GM18507 (cell line): Measurements from ENCODE around the gene ADAMTS17.

Experiments
- DNase-seq: peaks from one replicate; pipeline ENCODE4 v3.0.0; 2011; ENCODE audit warnings: low read depth; ENCODE audit not compliant: insufficient read length; ENCODE audit errors: extremely low spot score
- FAIRE-seq: peaks from 2 replicates; lab custom pipeline; 2011; peaks lifted over from hg19 to GRCh38; lab: Jason Lieb, UNC

The ADAMTS17 gene

DNA sequence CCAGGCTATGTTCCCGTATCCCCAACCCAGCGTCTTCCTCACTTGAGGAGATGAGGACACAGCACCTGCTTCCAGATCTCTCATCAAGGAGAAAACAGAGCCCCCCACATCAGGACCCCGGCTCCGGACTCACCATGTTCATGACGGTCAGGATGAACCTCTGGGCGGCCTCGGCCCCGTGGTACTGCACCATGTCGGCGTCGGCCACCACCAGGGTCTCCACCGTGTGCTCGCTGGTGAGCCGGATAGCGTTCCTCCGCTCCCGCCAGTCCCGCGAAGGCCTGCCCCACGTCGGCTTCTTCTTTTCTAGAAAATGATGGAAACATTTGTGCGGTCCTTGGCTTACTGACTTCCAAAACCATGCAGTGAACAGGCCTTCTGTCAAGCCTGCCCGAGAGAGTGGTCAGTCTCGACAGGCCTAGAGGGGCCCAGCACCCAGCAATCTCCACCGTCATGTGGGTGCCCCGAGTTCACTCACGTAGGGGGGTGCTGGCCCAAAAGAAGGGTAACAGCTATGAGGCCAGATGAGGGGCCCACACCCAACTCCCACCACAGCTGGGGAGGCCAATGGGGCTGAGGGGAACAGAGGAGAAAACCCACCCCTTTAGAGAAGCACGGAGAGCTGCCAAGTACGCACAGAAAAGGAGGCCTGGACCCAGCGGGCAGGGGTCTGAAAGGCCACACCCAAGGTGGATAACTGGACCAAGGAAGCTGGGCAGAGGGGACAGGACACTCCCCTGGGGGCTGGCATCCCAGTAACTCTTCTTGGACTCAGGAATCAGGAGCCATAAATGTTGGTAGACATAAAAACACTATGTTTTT is 60.5 kb downstream of the ADAMTS17 start:
- no peak for FAIRE-seq
- DNase-seq: no peak

DNA sequence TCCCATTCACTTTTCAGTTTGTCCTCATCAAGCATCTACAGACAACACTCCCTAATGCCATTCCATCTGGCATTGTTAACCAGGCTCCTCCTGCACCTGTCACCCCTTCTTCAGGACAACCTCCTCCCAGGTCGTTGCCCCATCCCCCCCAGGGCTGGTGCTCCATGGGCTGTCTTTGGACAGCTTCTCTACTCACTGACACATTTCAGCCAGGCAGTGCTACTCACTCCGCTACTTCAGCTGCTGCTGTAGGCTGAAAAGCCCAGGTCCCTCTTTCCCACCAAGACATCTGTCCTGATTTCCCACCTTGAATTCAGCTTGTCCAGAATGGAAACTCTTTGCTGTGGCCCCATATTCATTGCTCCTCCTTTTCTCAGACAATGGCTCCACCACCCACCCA is 61.9 kb downstream of the ADAMTS17 start:
- FAIRE-seq (no peak), DNase-seq (no peak)

DNA sequence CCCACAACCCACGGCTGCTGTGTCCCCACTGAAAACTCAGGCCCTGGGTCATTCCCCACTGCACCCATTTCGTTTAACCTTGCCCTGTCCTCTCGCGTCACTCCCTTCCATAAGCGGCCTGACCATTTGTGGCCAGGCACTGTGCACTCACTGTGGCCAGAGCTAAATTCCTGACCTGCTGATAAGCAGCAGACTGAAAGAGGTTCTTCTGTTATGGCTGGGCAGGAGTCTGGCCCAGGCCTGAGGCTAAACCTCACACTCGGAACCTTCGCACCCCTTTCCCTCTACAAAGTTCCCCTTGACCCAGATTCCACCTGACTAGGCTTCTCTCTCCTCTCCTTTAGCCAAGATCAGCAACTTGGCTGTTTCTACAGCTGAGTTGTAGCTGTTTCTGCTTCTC is 62.3 kb downstream of the ADAMTS17 start:
- FAIRE-seq: no peak
- no peak for DNase-seq

DNA sequence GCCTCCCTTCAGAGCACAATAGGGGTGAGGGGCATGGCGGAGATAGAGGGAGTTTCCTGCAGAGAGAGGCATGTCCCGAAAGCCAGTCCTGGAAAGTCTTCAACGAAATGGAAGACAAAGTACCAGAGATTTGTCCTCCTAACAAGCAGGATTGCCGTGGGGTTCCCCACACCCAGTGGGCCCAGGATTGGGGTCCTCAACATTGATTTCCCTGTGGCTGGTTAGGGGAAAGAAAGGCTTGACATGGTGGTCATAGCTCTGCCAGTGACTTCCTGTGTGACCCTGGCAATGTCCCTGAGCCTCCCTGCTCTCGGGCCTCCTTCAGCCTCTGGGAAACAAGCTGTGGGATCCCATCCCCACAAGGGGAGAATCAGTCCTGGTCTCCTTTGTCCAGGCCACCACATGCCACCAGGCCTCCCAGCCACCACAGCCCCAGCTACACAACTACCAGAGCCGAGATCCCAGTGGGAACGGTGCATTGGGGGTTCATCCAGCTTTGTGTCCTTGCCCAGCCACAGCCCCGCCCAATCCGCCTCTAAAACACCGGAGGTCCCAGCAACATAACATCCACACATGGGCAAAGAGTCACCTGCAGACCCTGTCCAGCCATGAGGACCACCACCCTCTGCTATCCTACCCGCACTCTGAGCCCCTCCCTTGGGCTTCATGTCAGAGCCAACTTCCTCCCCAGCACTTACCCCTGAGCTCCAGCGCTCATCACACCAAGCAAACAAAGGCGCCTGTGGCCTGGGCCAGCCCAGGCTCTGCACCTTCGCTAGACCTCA is 63.0 kb downstream of the ADAMTS17 start:
- DNase-seq: no peak
- no peak for FAIRE-seq

DNA sequence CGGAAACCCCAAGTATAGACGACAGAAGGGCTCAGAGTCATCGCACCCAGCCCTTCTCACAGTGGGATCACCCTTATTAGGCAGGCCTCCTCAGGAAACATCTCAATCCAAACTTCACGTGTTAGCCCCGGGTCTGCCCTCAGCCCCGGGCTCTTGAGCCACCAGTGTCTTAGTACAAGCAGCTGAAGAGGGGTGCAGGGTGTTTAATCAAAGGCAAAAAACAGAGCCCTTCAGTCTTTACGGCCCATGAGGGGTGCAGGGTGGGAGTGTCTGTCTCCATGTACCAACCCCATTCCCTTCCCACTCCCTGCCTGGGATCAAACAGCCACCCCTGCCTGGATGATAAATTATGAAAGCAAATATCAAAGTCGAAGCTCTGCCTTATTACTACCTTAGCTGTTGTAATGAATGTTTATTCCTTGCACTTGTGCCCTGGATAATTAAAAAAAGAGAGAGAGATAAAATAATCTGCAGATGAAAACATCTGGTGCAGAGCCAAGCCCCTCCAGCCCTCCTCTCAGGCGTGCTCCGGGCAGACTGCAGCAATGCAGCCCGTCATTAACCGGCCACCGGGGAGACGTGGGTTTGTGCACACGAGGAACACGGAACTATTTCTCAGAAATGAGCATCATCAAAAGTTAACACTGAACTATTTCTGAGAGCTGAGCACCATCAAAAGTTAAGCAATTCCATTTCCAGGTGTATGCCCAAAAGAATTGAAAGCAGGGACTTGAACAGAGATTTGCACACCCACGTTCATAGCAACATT is 64.5 kb downstream of the ADAMTS17 start:
- no peak for FAIRE-seq
- no peak for DNase-seq

DNA sequence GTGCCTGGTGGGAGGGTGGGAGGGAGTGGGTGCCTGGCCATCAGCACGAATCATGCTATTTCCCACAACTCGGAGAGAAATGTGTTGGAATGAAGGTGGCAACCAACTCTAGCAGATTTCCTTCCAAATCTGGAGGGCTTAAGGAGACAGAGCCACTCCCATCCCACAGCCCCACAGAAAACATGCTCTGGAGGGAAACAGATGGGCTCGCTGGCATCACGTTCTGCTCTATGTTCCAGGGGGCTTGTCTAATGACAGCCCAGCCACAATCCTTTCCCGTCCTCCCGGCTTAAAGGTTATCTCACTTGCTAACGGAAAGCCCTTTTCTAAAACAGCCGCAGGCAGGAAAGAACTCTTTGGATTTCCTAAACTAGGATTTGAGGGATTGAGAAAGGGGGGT is 65.3 kb downstream of the ADAMTS17 start:
- FAIRE-seq: no peak
- no peak for DNase-seq

DNA sequence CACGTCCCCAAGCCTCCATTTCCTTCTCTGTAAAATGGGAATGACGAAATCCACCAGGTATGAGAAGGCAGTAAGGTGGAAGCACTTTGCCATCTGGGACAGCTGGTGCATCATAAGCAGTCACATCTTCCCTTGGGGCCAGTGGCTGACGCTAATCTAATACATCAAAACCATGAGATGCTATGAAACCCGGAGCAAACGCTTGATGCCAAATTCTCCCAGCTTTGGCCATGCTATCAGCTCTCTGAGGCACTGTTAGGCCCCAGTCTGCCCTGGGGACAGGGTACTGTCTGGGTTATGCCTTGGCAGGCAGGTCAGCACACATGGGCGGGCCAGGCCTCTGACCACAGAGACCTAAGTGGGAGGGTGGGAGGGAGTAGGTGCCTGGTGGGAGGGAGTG is 66.1 kb downstream of the ADAMTS17 start:
- DNase-seq (no peak), FAIRE-seq (no peak)

DNA sequence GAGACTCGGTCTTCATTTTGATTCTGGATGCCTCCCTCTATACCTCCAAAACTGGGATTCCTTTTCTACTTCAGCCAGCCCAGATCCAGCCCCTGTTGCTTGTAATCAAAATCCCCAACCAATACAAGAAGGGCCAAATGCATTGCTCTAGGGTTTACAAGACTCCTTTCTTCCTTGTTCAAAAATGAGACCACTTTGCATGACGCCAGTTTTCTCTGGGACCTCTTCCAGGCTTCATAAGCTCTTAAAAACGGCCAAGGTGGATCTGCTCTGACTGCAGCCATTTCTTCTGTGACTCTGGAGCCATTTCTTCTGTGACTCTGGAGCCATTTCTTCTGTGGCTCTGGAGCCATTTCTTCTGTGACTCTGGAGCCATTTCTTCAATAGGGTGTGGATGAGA is 71.9 kb downstream of the ADAMTS17 start:
- no peak for FAIRE-seq

DNA sequence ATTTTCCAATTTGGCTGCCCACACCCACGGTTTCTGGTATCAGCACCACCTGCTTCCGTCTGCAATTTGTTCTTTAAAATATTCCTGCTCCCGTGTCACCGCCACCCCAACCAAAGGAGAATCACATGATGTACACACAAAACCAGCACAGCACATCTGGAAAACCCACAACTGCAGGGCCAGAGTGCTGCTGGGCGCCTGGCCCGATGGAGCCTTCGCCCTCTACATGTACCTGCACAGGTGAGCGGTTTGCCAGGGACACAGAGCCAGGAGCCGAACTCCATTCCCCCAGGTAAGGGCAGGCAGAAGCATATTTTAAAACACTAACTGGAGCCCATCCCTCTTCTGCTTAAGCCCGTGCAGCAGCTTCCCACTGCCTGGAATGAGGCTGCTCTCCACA is 75.6 kb downstream of the ADAMTS17 start:
- DNase-seq: no peak
- FAIRE-seq: no peak

More for the DNA sequence above, 71.9 kb downstream of the ADAMTS17 start:
- no peak for DNase-seq

DNA sequence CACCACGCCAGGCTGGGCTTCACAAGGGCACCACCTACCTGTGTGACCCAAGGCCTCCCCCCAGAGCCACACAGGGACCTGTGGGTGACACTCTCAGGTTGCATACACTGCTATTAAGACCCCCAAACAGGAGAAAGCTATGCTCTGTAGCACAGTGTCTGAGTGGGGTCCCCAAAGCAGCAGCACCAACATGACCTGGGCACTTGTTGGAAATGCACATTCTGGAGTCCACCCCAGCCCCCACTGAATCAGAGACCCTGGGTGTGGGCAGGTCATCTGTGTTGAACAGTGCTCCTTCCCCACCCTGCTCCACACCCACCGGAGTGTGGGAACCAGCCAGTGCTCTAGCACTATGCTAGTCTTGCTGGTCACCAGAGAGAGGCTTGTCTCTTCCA is 76.1 kb downstream of the ADAMTS17 start:
- no peak for FAIRE-seq
- DNase-seq: no peak

DNA sequence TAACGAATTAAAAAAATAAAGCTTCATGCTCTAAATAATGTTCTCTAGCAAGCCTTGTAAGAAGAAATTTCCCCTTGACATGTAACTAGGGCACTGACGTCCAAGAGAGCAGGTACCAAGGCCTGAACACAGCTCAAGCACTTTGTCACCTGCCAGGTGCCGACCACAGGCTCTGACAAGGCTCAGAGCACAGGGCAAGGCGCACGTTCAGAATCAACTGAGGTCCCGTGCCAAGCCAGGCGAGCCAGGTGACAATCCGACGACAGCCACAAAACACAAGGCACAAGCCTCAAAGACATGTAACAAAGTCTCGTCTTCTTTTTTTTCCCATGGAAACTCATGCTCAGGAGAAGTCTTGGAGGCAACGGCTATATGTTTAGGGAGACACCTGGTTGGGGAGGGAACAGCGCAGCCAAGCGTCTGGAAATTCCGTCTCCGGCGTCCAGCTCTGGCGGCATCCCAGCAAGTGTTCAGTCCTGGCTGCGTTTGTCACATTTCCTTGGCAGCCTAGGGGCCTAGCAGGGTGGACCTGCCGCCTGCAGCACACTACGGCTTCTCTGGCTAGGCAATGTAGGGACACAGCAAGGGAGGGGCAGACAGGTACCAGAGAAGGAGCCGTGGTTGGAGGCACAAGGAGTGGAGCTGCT is 76.7 kb downstream of the ADAMTS17 start:
- no peak for DNase-seq
- FAIRE-seq: no peak

DNA sequence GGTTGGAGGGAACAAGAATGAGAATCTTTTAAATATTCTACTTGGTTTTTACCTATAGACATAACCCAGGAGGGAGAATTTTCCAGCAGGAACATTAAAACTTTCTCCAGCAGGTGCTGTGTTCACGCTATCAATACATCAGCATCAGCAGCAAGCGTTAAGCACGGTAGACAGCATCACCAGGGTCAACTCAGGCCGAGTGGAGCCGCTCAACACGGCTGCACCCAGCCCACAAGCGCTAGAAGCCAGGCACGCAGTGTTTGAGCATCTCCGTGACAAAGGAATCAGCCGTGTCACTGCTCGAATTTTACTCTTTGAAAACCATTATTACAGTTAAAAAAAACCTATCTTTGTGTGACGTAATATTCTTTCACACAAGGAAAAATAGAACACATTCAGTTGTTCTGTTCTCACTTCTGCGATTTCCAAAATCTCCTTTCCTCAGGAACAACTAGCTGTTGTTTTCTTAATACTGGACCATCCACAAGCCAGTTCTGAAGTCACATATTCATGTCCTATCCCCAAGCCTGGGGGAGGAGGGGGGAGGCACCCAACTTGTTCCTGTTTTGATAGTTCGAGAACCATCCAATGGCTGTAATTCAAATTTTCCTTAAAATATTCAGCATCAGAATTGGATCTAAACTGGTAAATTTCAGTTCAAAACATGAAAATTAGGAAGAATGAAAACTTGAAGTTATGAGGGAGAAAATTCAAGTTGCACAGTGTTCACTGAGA is 77.9 kb downstream of the ADAMTS17 start:
- FAIRE-seq (no peak), DNase-seq (no peak)

DNA sequence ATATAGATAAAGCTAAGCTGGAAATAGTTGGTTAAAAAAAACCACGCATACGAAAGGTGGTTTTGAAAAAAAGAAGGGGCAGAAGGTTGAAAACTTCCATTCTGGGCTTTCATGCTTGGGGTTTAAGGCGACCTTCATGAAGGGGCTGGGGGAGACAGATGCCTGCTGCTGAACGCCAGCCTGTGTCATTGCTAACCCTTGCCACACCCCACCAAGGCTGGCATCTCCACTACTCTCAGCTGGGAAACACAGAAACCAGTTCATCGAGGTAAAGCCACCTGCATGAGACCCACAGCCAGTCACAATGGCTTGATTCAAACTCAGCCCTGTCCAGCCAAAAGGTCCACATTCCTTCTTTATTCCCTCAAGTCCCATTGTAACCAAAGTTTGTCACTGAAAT is 78.7 kb downstream of the ADAMTS17 start:
- FAIRE-seq (no peak), DNase-seq (no peak)

DNA sequence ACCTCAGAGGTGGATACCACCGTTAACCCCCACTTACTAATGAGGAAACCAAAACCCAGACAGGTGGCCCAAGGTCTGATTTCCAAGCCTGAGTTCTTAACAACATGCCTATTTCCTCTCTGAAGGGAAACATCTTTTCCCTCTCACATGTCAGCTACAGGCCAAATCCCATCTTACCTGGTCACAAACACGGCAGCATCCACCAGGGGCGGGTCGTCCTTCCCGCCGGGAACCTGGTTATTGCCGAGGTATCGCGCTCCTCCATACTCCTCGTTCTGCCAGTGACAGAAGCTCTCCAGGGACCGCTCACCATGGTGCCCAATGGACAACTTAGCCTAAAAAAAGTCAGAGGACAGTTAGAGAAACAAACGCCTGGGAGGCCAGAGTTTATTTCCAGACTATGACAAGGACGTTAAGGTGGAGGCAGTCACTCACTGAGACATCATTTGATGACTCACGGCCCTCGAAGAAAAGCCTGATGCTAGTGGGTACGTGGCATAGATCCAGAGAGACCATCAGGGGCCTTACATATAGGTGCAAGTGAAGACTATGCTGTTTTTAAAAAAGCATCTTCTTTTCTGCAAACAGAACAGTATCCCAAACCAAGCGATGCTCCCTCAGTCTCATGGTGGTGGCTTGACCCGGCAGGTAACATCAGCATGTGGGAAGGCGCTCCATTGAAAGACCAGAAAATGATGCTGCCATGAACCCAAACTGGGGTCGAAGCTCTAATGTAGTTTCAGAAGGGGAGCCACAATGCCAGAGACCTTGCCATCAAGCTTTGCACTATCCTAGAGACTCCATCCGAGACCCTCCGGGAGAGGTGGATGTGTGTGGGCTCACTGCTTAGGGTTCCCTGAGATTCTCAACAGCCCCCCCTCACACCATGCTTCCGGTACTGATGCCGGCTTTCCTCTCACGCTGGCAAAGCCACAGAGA is 80.2 kb downstream of the ADAMTS17 start:
- no peak for DNase-seq
- no peak for FAIRE-seq

DNA sequence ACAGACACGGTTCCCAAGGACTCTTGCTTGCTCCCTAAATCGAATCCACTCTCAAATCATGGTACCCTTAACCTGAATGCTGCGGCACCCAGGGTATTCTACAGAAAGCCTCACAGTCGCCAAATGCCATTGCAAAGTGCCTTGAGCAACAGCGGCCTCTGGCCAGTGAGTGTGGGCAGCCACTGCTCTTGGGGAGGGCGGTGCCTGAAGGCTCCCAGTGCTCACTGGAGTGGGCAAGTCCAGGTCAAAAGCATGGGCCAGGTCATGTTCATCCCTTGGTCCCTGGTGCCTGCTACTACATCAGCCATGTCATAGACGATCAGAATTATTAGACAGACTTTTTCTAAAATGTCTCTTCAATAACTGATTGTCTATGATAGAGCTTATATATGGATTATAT is 82.5 kb downstream of the ADAMTS17 start:
- FAIRE-seq: no peak

DNA sequence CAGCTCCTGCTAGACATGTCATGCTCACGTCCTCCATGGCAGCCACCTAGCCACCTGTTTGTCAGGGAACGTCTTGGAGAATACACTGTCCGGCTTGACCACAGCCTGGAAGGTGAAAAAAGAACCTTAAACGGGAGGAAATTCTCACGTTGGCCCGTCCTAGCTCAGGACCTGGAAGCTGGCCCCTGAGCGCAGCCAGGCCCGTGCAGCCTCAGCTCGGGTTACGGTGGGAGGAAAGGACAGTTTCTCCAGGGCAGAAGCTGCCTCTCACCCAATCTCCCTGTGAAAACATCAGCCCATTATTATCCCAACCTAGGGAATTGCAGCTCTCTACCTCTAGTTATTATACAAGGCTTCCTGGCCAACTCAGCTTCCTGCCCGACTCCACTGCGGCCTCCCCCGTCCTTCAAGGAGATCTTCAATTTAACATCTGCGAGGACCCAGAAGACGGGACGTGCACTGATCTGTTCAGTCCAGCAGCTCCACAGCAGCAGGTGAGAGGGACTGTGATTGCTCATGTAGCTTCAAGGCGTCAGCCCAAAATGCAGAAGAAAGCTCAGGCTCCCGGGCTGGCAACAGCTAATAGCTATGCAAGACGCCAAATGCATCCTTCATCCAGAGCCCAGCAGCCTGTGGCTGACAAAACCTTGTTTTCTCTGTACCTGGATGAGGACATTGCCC is 84.7 kb downstream of the ADAMTS17 start:
- no peak for DNase-seq
- no peak for FAIRE-seq

More for the DNA sequence above, 82.5 kb downstream of the ADAMTS17 start:
- DNase-seq: no peak

DNA sequence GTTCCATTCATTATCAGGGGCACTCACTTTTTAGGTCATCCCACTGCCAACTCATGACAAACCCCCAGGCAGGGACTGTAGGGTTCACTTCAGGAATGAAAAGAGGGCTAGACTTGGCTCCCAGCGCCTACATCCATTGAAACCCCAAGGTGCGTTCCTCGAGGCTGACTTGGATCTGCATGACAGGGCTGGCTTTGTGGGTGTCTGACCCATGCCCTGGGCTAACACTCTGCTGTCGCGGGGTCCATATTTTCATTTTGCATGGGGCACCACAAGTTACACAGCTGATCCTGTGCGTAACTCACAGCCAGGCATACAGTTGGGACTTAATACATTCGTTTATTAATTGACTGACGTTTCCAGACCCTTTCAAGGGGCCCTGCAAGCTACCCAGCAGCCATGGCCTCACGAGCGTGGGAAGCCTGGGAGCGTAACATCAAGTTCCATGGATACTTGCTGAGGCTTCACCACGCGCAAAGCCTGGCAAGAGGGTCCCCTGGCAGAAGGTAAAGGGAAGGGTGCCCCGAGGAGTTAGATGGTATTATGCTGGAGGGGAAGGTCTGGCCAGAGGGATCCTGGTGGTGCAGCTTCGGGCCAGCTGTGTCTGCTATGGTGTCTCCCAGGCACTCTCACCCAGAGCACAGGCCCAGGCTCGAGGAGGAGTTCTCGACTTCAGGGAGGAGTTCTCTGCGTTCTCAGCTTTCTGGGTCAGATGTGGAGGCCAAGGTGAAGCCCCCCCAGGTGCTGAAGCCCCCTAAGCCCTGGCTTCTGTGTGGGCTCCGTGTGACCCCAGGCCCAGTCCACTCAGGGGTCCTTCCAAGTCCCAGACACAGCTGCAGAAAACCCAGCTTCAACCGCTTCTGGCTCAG is 85.4 kb downstream of the ADAMTS17 start:
- no peak for DNase-seq
- no peak for FAIRE-seq
